Heart left ventricle (tissue), 16 donors: ENCODE results near the gene RAB28. TPM values are rescaled to one million over a fixed set of nuclear protein-coding genes. Genes with fewer than 3 reads are reported as not detected.
A peak's percentile ranks its signal among the peaks of the same experiment; 100 is the strongest.

Experiments used
- ATAC-seq, 4 donors: fragments of 200-7000 bp; cut with Tn5 transposase; one replicate each; pipeline ENCODE4 v1.9.1; 2020 to 2022; ENCODE audit warnings: moderate library complexity in 4 of 4, mild to moderate bottlenecking in 3 of 4, moderate number of reproducible peaks in 1 of 4
- DNase-seq, 5 donors: peaks; one replicate each; pipeline ENCODE4 v3.0.0-alpha.2; 2020
- H3K27ac ChIP-seq, 12 donors: fragments of 200-600 bp; sonication (generic) in 4 of 12; one replicate each; pipeline versions ENCODE4 v1.5.0 to v1.8.0; 2016 to 2022; ENCODE audit warnings: mild to moderate bottlenecking in 2 of 12
- H3K27me3 ChIP-seq, 9 donors: fragments of 200-600 bp; sonication (generic) in 2 of 9; one replicate each; pipeline versions ENCODE4 v1.5.1 to v1.8.0; 2016 to 2022; ENCODE audit warnings: mild to moderate bottlenecking in 3 of 9
- H3K36me3 ChIP-seq, 9 donors: fragments of 200-600 bp; sonication (generic) in 2 of 9; one replicate each; pipeline versions ENCODE4 v1.5.0 to v1.8.0; 2018 to 2022; ENCODE audit warnings: mild to moderate bottlenecking in 2 of 9
- H3K4me1 ChIP-seq, 12 donors: fragments of 200-600 bp; sonication (generic) in 4 of 12; one replicate each; pipeline versions ENCODE4 v1.5.0 to v1.8.0; 2016 to 2022; ENCODE audit warnings: mild to moderate bottlenecking in 3 of 12
- H3K4me3 ChIP-seq, 12 donors: fragments of 200-600 bp; sonication (generic) in 4 of 12; one replicate each; pipeline versions ENCODE4 v1.5.0 to v1.8.0; 2017 to 2022; ENCODE audit warnings: mild to moderate bottlenecking in 9 of 12, moderate library complexity in 4 of 12
- H3K9me3 ChIP-seq, 12 donors: fragments of 200-600 bp; sonication (generic) in 4 of 12; one replicate each; pipeline versions ENCODE4 v1.5.0 to v1.8.0; 2016 to 2022; ENCODE audit warnings: mild to moderate bottlenecking in 1 of 12
- POLR2A ChIP-seq, 2 donors: fragments of 450-650 bp; IDR thresholded peaks; one replicate each; pipeline ENCODE4 v1.6.1; 2017; ENCODE audit warnings: antibody characterized with exemption in 2 of 2, mild to moderate bottlenecking in 2 of 2, moderate library complexity in 2 of 2
- WGBS, 4 donors: extraction: QIAGEN DNeasy Blood & Tissue Kit in 2 of 4; methylation state at CpG; one replicate each; pipeline versions ENCODE4 v1.1.5 to v1.1.7; 2013 to 2018; 5-methylcytosine and 5-hydroxymethylcytosine counted together
- intact Hi-C, 10 donors: fragments of 100-400 bp; cut with DNase I; formaldehyde crosslinking; loops; one replicate each; pipeline versions ENCODE4 v1.11.1 to v1.14.2; 2022
- polyA plus RNA-seq, 2 donors: library from polyadenylated mRNA; stranded (reverse); fragments of 200-250 nt; gene quantifications; one replicate each; pipeline ENCODE4 v1.2.3, GENCODE V29; 2013
- total RNA-seq, 9 donors: library from RNA; depleted of rRNA in 2 of 9; stranded (reverse); fragments of >200 nt in 2 of 9; fragmentation: NEBNext Ultra II Directional in 3 of 9; extraction: Animal tissue kit (Norgen Biotek cat#: 25700) in 3 of 9; gene quantifications; one replicate each; pipeline versions ENCODE4 v1.1.0 to v1.2.4, GENCODE V29; 2016 to 2023
- TF ChIP-seq, protein P1 (sequence below), 12 donors: fragments of 200-600 bp; sonication (generic) in 4 of 12; IDR thresholded peaks; one replicate each; pipeline versions ENCODE4 v1.5.0 to v1.8.0; 2018 to 2022; ENCODE audit warnings: antibody characterized with exemption in 12 of 12, mild to moderate bottlenecking in 5 of 12
- donor health status: ischemic (EF 13 %, LVEDD 7.1; RV severe dilation, severe dysfunction).
- donor health status: healthy with polysubstance abuse.
- donor health status: DM: no; HTN: yes; CAD: no.
- donor health status: DM: no; HTN: no; CAD: no.
- donor health status: ischemic (EF 25% LVEDD 6.9; RV normal size, moderate dysfunction).
- donor health status: ischemic (EF 25% LVEDD 5.7; RV mildly dilated, moderate dysfunction).
- donor health status: healthy.
- donor health status: DM: yes; HTN: yes; CAD: no.
- donor health status: ischemic (EF 35%, LVEDD 5.7; RV mildly dilated, moderate dysfunction).
- donor health status: nonischemic (EF 11% LVEDD 7.7; RV severe dilation, severe dysfunction).
- donor health status: DM: yes; HTN: yes; CAD: no.
- donor health status: PGD.
- donor health status: ischemic (EF 29% LVEDD 5.4; RV normal size, mild dysfunction).
- donor health status: nonischemic (EF 23%, LVEDD 6.1; RV moderate dilation, normal function).

Gene RAB28
- total and polyA plus RNA-seq, 11 donors, result 11.5 to 31.1 (median 17.9) TPM

DNA sequence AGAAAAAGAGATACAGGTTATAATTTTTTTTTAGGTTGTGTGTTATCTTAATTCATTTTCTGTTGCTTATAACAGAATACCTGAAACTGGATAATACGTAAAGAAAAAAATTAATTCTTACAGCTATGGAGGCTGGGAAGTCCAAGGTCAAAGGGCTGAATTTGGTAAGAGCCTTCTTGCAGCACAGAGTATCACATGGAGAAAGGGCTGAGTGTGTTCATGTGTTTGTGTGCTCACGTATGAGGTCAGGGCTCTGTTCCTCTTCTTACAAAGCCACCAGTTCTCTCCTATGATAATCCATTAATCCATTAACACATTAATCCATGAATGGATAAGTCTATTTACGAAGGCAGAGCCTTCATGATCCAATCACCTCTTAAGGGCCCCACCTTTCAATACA is 8.6 kb upstream of the RAB28 start:
- TF ChIP-seq, protein P1, sequence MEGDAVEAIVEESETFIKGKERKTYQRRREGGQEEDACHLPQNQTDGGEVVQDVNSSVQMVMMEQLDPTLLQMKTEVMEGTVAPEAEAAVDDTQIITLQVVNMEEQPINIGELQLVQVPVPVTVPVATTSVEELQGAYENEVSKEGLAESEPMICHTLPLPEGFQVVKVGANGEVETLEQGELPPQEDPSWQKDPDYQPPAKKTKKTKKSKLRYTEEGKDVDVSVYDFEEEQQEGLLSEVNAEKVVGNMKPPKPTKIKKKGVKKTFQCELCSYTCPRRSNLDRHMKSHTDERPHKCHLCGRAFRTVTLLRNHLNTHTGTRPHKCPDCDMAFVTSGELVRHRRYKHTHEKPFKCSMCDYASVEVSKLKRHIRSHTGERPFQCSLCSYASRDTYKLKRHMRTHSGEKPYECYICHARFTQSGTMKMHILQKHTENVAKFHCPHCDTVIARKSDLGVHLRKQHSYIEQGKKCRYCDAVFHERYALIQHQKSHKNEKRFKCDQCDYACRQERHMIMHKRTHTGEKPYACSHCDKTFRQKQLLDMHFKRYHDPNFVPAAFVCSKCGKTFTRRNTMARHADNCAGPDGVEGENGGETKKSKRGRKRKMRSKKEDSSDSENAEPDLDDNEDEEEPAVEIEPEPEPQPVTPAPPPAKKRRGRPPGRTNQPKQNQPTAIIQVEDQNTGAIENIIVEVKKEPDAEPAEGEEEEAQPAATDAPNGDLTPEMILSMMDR (IDR thresholded peaks at IDR 0.05), result no peak
- no peak for TF ChIP-seq POLR2A (IDR thresholded peaks at IDR 0.05)
- intact Hi-C loops, result no loop called here
- Histone ChIP-seq H3K36me3 (no peaks in the 10 kb centered on the region), H3K4me3 (no peak overlapping the region), H3K27me3 (peaks cover 0 to 39% (median 4%) of the 10 kb centered on the region in 9 donors), H3K4me1 (no peaks in the 10 kb centered on the region), H3K27ac (no peak overlapping the region), H3K9me3 (peaks cover 0 to 4% (median 0%) of the 10 kb centered on the region in 12 donors)
- DNase-seq (no peak), ATAC-seq (no peak)
- WGBS, 4 donors, result 82 to 89% (median 85%) methylated on average over 3 of the region's 3 CpGs

- H3K27me3 ChIP-seq, result peaks cover 0 to 17% (median 4%) of the 10 kb centered on the region in 9 donors
- peaks cover 0 to 5% (median 0%) of the 10 kb centered on the region in 12 donors for H3K9me3 ChIP-seq
- 3 to 6% (median 4%) methylated on average over 12 to 23 of the region's 23 CpGs for WGBS, 4 donors
- H3K4me1 ChIP-seq, result peaks cover 0 to 35% (median 19%) of the 10 kb centered on the region in 12 donors
- DNase-seq (no peak), ATAC-seq (peak in 1 of 4 donors; percentile 9)
- TF ChIP-seq POLR2A (IDR thresholded peaks at IDR 0.05), result no peak
- TF ChIP-seq, protein P1 (IDR thresholded peaks at IDR 0.05), result no peak
- H3K27ac ChIP-seq, result peak overlapping the region in 10 of 12 donors; percentile 89 to 99 (median 96)
- H3K36me3 ChIP-seq, result no peaks in the 10 kb centered on the region
- peak overlapping the region; percentile 62 to 98 (median 81) for H3K4me3 ChIP-seq
- intact Hi-C loops, result loop anchor here in 6 of 10 donors (5.0 to 10.0 kb wide), 4 partner anchors 53 to 140 kb away; partner anchors contain the start of gene BOD1L1 (in 4 of the 6)
Observed at GRCh38 chr4:13484749-13485221, 645 bp upstream of the RAB28 start.

DNA sequence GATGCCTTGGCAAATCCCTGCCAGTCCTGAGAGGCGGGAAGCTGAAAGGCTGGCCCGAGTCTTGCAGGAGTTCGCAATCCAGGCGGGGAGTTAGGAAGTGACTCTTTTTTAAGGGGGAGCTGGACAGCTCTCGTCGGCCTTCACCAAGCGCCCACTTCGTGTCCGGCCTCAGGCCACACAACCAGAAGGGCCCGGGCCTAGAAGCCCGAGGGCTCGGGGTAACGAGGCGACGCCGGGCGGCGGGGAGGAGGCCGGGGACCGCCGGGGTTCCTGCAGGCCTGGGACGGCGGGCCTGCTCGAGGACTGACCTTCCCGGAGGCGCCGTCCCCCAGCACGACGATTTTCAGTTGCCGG is 395 bp downstream of the RAB28 start:
- DNase-seq (peak in 4 of 5 donors; percentile 33 to 75 (median 48)), ATAC-seq (peak; percentile 11 to 66 (median 56))
- WGBS, 4 donors, result 0 to 2% (median 0%) methylated on average over 7 to 30 of the region's 30 CpGs
- Histone ChIP-seq H3K4me3 (peak overlapping the region; percentile 62 to 98 (median 81)), H3K27me3 (peaks cover 0 to 11% (median 4%) of the 10 kb centered on the region in 9 donors), H3K9me3 (peaks cover 0 to 5% (median 0%) of the 10 kb centered on the region in 12 donors), H3K36me3 (peaks cover 0 to 6% (median 0%) of the 10 kb centered on the region in 9 donors), H3K4me1 (peaks cover 0 to 38% (median 20%) of the 10 kb centered on the region in 12 donors), H3K27ac (peak overlapping the region; percentile 83 to 99 (median 96))
- TF ChIP-seq POLR2A (IDR thresholded peaks at IDR 0.05), result no peak
- TF ChIP-seq, protein P1 (IDR thresholded peaks at IDR 0.05), result no peak
- intact Hi-C loops, result loop anchor here in 5 of 10 donors (5.0 to 10.0 kb wide), 3 partner anchors 66 to 141 kb away; partner anchors contain the start of gene BOD1L1 (in 4 of the 5)

GRCh38 chr4:13483136-13483767 is 888 bp downstream of the RAB28 start:
- Histone ChIP-seq H3K4me1 (peaks cover 0 to 40% (median 21%) of the 10 kb centered on the region in 12 donors), H3K36me3 (peaks cover 0 to 11% (median 1%) of the 10 kb centered on the region in 9 donors), H3K27ac (peak overlapping the region; percentile 83 to 99 (median 96)), H3K9me3 (peaks cover 0 to 5% (median 0%) of the 10 kb centered on the region in 12 donors), H3K4me3 (peak overlapping the region; percentile 62 to 98 (median 81)), H3K27me3 (peaks cover 0 to 6% (median 0%) of the 10 kb centered on the region in 9 donors)
- whole genome bisulfite sequencing, 4 donors, result 9 to 13% (median 12%) methylated on average over 17 of the region's 17 CpGs
- DNase-seq (no peak), ATAC-seq (no peak)
- TF ChIP-seq, protein P1 (IDR thresholded peaks at IDR 0.05), result no peak
- no peak for TF ChIP-seq POLR2A (IDR thresholded peaks at IDR 0.05)
- intact Hi-C loops, result loop anchor here in 5 of 10 donors (5.0 to 10.0 kb wide), 3 partner anchors 66 to 142 kb away; partner anchors contain the start of gene BOD1L1 (in 4 of the 5)
